GM08714 (cell line): ENCODE measurements around the gene OXCT2.
"Not testable (repeated sequence)": the region's sequence is repeated elsewhere in the genome, so short reads cannot be mapped to it uniquely, and the experiment has no call there.

ENCODE experiments used
- H3K4me3 ChIP-seq: fragments of 200-500 bp; sonication (Bioruptor generic); 2 replicates; pipeline ENCODE4 v1.5.1; 2014; ENCODE audit warnings: mild to moderate bottlenecking, low read length, inconsistent platforms
- ZNF274 ChIP-seq: IDR thresholded peaks from 2 replicates; pipeline ENCODE4 v1.6.1; 2012; ENCODE audit warnings: mild to moderate bottlenecking, low read depth, low read length

OXCT2 gene

GRCh38 chr1:39777306-39777705 is 6.2 kb upstream of the OXCT2 start:
- TF ChIP-seq ZNF274: no peak
- H3K4me3 ChIP-seq: no peak overlapping the region

GRCh38 chr1:39776886-39777285 is 5.7 kb upstream of the OXCT2 start:
- no peak for TF ChIP-seq ZNF274
- no peak overlapping the region for H3K4me3 ChIP-seq

GRCh38 chr1:39776400-39776713 is 5.2 kb upstream of the OXCT2 start:
- no peak overlapping the region for H3K4me3 ChIP-seq
- no peak for TF ChIP-seq ZNF274

- not testable (repeated sequence) for H3K4me3 ChIP-seq
Observed at GRCh38 chr1:39775676-39776399, 4.7 kb upstream of the OXCT2 start.

- H3K4me3 ChIP-seq: not testable (repeated sequence)
Observed at GRCh38 chr1:39775141-39775540, 4.0 kb upstream of the OXCT2 start.

- H3K4me3 ChIP-seq: not testable (repeated sequence)
Observed at GRCh38 chr1:39773369-39773979, 2.3 kb upstream of the OXCT2 start.

- not testable (repeated sequence) for H3K4me3 ChIP-seq
Observed at GRCh38 chr1:39770100-39771021, 787 bp downstream of the OXCT2 start.

- not testable (repeated sequence) for H3K4me3 ChIP-seq
Observed at GRCh38 chr1:39769502-39769901, 1.6 kb downstream of the OXCT2 start.

GRCh38 chr1:39766466-39766865 is 4.7 kb downstream of the OXCT2 start:
- not testable (repeated sequence) for H3K4me3 ChIP-seq

- H3K4me3 ChIP-seq: not testable (repeated sequence)
Observed at GRCh38 chr1:39764512-39764911, 6.6 kb downstream of the OXCT2 start.

- H3K4me3 ChIP-seq: not testable (repeated sequence)
Observed at GRCh38 chr1:39763619-39764374, 7.4 kb downstream of the OXCT2 start.

GRCh38 chr1:39762550-39763540 is 8.3 kb downstream of the OXCT2 start:
- no peak overlapping the region for H3K4me3 ChIP-seq
- no peak for TF ChIP-seq ZNF274

GRCh38 chr1:39761557-39762260 is 9.4 kb downstream of the OXCT2 start:
- no peak for TF ChIP-seq ZNF274
- H3K4me3 ChIP-seq: no peak overlapping the region
